Endometrium (tissue), 2 donors: ENCODE results near the gene RBMS3.

Experiments used
- FAIRE-seq: peaks from 2 replicates; lab custom pipeline; 2012; peaks lifted over from hg19 to GRCh38; lab: Jason Lieb, UNC
- donor health status: control.
- donor health status: control.

RBMS3 gene

GRCh38 chr3:29525254-29525881 lies 244.5 kb downstream of the RBMS3 start:
- no peak for FAIRE-seq

GRCh38 chr3:29527246-29527645 lies 246.4 kb downstream of the RBMS3 start:
- FAIRE-seq = no peak

GRCh38 chr3:29531644-29532043 lies 250.8 kb downstream of the RBMS3 start:
- FAIRE-seq = no peak

- FAIRE-seq = no peak
Measured at GRCh38 chr3:29532473-29532872, 251.6 kb downstream of the RBMS3 start.

GRCh38 chr3:29534006-29534405 lies 253.1 kb downstream of the RBMS3 start:
- FAIRE-seq = no peak

GRCh38 chr3:29536016-29536758 lies 255.3 kb downstream of the RBMS3 start:
- FAIRE-seq = no peak

GRCh38 chr3:29537889-29538609 lies 257.2 kb downstream of the RBMS3 start:
- FAIRE-seq = no peak

- no peak for FAIRE-seq
Measured at GRCh38 chr3:29538610-29538958, 257.7 kb downstream of the RBMS3 start.

- FAIRE-seq = no peak
Measured at GRCh38 chr3:29540544-29540943, 259.7 kb downstream of the RBMS3 start.

GRCh38 chr3:29544701-29545363 lies 264.0 kb downstream of the RBMS3 start:
- FAIRE-seq = peak; percentile 33

GRCh38 chr3:29545615-29546014 lies 264.7 kb downstream of the RBMS3 start:
- FAIRE-seq = peak; percentile 46

- FAIRE-seq = peak; percentile 8
Measured at GRCh38 chr3:29552051-29552450, 271.2 kb downstream of the RBMS3 start.

GRCh38 chr3:29554566-29554965 lies 273.7 kb downstream of the RBMS3 start:
- FAIRE-seq = no peak

GRCh38 chr3:29555590-29555989 lies 274.7 kb downstream of the RBMS3 start:
- no peak for FAIRE-seq

GRCh38 chr3:29557186-29557585 lies 276.3 kb downstream of the RBMS3 start:
- no peak for FAIRE-seq

GRCh38 chr3:29557825-29558224 lies 277.0 kb downstream of the RBMS3 start:
- no peak for FAIRE-seq

GRCh38 chr3:29559741-29560465 lies 279.0 kb downstream of the RBMS3 start:
- FAIRE-seq = peak; percentile 77

GRCh38 chr3:29561651-29562149 lies 280.8 kb downstream of the RBMS3 start:
- FAIRE-seq = no peak

- FAIRE-seq = peak; percentile 75
Measured at GRCh38 chr3:29565236-29565635, 284.4 kb downstream of the RBMS3 start.

GRCh38 chr3:29567501-29567900 lies 286.6 kb downstream of the RBMS3 start:
- no peak for FAIRE-seq

- no peak for FAIRE-seq
Measured at GRCh38 chr3:29568355-29568754, 287.5 kb downstream of the RBMS3 start.

GRCh38 chr3:29576181-29576580 lies 295.3 kb downstream of the RBMS3 start:
- no peak for FAIRE-seq
